OCI-M1 (cell line): ENCODE measurements around the gene PARD3B.

Source experiments
- DNase-seq: peaks from one replicate; lab custom pipeline; 2025; lab: John Stamatoyannopoulos, UW

Gene PARD3B

DNA sequence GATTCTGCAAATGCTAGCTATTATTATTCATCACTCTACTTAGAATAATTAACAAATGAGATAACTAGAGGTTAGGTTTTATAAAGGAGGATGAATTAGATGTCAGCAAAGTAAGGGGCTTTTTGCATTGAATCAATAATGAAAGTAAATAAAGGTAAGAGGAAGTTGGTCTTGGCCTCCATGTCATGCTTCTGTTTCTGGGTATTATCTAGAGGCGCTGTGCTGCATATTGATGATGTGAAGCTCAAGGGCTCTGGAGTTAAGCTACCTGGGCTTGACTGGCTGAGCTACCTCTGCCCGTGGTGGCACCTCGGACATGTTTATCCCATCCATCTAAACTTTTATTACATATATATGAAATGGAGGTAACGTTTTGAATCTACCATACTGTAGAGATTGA lies 350.9 kb downstream of the PARD3B start:
- DNase-seq = peak; percentile 51

DNA sequence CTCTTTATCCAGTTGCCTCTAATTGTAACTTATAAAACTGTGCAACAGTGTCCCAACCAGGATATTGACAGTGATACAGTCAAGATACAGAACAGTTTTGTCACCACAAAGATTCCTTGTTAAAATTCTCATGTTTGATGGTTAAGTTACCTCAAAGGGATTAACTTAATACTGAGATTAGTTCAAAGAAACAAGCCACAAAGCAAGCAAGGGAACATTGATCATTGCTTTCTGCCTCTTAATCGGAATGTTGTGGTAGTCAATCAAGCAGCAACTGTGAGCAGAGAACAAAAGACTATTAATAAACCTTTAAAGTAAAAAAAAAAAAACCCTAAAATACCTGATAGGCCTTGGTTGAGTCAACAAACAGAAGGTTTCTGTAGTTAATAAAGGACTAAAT lies 352.3 kb downstream of the PARD3B start:
- no peak for DNase-seq

DNA sequence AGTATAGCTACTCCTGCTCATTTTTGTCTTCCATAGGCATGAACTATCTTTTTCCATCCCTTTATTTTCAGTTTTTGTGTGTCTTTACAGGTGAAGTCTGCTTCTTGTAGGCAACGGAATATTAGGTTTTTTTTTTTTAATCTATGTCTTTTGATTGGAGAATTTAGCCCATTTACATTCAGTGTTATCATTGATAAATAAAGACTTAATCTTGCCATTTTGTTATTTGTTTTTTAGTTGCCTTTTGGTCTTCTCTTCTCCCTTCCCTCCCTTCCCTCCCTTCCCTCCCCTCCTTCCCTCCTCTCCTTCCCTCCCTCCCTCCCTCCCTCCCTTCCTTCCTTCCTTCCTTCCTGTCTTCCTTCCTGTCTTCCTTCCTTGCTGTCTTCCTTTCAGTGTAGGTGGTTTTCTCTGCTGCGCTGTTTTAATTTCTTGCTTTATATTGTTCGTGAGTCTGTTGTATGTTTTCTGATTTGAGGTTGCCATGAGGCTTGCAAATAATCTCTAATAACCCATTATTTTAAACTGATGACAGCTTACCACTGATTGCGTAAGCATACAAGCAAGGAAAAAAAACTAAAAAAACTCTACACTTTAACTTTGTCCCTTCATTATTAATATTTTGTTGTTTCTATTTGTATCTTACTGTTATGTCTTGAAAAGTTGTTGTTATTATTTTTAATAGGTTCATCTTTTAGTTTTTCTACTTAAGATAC lies 353.8 kb downstream of the PARD3B start:
- DNase-seq = no peak

DNA sequence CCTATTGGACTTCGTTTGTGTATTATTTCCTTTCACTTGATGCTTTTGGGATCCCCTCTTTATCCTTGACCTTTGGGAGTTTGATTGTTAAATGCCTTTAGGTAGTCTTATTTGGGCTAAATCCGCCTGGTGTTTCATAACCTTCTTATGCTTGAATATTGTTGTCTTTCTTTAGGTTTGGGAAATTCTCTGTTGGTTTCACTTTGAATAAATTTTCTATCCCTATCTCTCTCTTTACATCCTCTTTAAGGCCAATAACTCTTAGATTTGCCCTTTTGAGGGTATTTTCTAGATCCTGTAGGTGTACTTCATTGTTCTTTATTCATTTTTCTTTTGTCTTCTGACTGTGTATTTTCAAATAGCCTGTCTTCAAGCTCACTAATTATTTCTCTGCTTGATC lies 354.7 kb downstream of the PARD3B start:
- DNase-seq = no peak

DNA sequence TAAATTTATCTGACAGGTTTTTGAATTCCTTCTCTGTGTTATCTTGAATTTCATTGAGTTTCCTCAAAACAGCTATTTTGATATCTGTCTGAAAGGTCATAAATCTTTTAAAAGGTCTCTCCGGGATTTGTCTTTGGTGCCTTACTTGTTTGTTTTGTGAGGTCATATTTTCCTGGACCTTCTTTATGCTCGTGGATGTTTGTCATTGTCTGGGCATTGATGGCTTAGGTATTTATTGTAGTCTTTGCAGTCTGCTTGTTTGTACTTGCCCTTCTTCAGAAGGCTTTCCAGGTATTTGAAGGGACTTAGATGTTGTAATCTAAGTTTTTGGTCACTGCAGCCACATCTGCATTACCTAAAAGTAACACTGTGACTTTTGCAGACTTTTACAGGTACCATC lies 355.2 kb downstream of the PARD3B start:
- no peak for DNase-seq

DNA sequence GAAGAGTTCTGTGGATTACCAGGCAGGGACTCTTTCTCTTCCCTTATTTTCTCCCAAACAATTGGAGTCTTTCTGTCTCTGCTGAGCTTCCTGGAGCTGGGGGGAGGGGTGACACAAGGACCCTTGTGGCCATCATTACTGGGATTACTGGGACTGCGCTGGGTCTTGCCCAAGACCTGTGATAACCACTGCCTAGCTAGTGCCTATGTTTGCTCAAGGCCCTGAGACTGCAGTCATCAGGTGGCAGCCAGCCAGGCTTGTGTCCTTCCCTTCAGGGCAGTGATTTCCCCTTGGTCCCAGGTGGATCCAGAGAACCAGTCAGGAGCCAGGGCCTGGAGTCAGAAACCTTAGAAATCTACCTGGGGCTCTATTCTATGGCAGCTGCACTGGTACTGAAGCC lies 355.6 kb downstream of the PARD3B start:
- DNase-seq = no peak

DNA sequence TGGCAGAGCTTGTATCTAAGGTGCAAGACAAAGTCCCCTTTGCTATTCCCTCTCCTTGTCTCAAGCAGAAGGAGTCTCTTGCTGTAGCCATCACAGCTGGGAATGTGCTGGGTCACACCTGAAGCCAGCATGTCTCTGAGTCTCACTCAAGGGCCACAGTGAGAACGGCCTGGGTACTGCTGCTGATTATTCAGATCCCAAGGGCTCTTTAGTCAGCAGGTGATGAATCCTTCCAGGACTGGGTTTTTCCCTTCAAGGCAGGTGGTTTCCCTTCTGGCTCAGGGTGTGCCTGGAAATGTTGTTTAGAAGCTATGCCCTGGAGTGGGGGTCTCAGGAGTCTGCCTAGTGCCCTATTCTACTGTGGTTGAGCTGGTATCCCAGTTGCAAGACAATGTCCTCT lies 356.3 kb downstream of the PARD3B start:
- DNase-seq = no peak

DNA sequence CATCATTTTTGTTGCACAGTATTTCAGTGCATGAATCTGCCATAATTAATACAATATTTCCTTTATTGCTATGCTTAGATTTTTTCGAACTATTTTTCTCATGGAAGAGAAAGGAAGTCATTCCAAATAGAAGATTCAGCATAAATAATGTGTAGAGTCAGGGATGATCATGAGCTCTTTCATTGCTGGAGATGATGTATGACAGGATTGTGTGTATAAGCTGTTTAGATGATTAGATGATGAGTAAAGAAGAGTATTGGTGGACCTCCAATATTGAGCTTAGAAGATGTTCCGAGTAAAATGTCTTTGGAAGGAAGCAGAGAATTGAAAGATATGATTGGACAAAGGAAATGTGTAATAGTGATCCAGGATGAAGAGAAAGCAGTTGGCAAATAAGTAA lies 364.5 kb downstream of the PARD3B start:
- DNase-seq = no peak

DNA sequence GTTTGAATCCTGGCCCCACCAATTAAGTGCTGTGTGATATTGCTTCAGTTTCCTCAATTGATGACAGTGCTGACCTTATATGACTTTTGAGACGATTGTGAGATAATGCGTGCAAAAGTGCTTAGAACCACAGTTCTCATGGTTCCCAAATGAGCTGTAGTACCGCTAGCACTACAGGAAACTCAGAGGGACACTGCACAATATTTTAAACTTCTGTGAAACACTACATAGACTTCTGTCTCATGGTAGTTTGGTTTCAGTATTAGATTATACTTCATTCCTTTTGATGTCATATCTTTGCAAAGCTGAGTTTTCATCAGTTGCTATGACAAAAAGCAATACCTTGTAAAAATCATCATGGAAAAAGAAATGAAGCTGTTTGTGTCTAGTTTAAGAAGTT lies 368.0 kb downstream of the PARD3B start:
- peak; percentile 25 for DNase-seq

DNA sequence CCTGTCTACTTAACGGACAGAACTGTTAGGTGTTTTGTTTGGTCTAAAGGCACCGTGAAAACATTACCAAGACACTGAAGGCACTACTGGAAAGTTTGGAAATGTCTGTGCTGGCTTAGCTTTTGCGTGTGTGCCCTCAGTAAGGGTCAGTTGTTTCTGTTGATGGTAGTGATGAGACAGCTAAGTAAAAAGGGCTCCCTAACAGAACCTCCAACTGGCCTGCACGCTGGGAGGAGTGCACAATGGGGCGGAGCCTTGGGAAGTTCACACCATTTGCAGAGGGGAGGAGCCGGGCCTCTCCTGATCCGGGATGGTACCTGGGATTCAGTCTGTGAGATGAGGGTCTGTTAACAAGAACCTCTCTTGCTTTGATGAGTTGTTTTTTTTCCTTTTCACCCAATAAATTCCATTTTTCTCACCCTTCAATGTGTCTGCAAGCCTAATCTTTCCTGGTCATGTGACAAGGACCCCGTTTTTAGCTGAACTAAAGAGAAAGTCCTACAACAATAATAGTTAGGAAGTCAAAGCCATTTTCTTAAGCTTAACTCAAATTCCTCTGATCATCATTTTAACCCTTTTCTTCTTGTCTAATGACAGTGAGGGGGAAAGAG lies 368.7 kb downstream of the PARD3B start:
- peak; percentile 69 for DNase-seq

DNA sequence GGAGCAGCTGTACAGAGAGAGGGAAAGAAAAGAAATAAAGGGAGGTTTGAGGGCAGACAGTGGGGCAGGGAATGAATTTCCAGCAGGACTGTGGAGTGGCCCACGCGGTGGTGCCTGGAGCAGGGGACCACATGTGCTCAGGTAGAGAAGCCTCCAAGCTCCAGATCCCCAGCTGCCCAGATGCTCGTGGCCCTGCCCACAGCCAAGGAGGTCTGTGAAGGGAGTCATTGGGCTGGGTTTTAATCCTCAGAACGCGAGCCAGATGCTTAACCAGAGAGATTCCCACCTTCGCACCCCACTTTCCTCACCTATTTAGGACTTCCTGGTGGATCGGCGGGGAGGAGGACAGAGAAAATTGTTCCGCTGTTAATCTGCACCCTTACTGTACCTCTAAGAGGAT lies 369.4 kb downstream of the PARD3B start:
- no peak for DNase-seq

DNA sequence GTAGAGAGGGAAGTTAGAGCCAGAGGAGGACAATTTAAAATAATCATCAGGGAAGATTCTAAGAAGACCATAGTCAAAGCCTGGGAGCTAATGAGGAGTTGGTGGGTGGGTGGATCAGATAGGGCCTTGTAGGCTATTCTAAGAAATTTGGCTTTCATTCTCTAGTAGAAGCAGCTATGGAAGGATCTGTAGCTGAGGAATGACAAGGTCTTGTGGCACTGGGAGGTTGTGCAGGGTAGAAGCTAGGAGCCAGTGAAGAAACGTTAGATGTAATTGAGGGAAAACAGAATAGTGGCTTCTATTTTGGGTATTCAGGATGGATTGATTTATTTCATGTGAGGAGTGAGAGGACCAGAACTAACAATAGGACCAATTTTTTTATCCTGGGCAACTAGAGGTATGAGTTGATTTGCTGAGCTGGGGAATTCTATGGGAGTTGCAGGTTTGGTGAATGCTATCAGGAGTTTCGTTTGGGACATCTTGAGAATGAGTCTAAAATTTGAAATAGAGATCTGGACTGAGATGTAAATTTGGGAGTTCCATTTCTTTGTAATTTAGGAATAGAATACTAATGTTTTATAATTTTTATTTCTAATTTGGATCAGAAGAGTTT lies 371.9 kb downstream of the PARD3B start:
- peak; percentile 81 for DNase-seq

DNA sequence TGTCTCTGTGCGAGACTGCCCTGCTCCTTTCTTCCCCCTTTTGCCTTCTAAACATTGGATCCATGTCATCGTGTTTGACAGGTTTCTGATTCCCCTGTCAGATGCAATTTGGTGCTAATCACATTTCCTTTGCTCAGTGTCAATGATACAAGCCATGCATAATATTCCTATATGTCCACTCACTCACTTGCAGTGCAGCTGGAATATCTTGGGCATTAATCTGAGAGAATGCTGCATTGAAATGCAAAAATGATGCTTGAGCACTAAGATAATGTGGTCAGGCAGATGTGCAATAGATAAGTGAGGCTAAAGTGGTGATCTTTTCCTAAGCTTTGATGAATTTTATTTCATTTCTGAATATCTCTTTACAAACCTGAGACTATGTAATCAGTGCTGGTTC lies 375.5 kb downstream of the PARD3B start:
- no peak for DNase-seq

DNA sequence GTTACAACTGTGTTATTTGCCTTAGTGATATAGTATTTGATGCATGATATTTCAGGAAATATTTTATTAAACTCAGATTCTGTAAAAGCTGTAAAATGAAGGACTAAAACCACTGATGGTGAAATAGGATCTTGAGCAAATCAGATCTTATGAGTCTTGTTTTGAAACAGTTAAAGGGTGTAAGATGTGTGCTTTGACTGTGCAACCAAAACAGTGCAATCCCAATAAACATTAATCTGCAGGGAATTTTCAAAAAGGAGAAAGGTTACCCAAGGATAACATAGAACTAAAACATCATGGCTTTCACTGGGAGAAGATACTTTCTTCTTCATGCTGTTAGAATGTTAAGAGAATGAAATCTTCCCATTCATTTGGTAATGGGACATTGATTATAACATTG lies 378.7 kb downstream of the PARD3B start:
- no peak for DNase-seq

DNA sequence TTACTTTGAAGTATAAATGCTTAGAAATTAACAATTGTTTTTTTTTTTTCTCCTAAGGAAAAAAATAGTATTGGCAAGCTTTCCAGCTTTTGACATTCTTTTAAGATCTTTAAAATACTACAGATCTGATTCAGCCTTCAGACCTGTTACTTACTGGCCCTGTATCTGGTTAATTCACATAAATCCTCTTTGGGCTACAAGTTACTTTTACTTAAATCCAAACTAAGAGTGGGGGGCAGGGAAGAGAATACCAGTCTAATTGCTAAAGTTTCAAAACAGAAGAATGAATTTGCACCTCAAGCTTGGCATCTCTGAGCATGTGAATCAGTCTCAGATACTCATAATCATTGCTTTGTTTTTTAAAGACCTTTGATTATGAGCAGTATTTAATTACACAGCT lies 386.3 kb downstream of the PARD3B start:
- no peak for DNase-seq

DNA sequence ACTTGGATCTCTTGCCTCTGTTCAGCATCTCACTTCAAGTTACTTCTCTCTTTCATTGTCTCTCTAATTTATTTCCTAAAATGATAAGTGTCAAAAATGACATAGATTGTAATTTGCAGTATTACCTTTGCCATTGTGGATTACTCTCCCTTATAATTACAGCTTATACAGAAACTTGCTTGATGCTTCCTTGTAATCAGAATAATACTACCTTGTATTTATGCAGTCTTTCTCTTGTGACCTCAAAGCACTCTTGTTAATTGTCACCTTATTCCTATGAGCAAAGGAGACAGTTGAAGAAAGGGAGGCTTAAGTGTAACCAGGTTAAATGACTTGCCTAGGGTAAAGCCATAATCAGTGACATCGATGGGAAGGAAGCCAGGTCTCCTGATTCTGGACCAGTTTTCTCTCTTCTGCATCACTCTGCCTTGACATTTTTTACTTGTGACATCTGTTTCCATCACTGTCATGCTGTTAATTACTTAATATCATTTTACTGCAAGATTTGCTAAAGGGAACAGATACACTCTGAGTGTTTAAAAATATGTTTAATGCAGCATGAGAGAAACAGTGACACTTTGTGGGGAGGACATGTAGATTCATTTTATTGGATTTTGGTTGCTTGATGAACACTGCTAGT lies 388.6 kb downstream of the PARD3B start:
- no peak for DNase-seq

DNA sequence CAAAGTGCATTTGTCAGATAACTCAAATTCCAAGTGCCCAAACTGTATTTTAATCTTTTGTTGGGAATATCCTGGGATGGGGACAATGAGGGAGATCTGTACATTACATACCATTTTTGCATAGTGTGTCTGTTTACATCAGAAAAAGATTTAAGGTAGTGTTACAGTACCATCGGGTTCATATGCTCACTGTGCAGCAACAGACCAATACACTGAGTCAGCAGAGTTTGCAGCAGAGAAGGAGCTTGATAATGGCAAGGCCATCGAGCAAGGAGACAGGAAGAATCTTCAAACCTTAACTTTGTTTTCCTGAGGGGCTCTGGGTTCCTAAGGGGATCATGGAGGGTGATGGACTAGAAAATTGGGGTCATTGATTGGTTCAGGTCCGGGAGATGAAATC lies 399.7 kb downstream of the PARD3B start:
- DNase-seq = no peak

DNA sequence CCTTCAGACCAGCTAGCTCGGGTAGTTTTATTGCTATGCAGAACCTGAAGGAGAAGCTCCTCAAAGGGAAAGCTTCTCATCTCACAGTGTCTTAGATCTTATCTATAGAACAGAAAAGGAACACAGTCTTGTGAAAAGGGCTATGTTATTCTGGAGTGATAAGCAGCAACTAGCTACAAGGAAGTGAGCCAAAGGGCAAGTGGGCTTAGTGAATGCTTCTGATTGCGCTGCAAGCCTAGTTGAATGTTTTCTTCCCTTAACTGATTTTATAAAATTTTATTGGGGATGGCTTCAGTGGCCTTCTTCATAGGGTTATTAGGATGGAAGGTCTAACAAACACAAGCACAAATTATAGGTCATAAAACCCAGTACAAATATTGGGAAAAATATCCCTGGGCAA lies 400.1 kb downstream of the PARD3B start:
- DNase-seq = no peak

DNA sequence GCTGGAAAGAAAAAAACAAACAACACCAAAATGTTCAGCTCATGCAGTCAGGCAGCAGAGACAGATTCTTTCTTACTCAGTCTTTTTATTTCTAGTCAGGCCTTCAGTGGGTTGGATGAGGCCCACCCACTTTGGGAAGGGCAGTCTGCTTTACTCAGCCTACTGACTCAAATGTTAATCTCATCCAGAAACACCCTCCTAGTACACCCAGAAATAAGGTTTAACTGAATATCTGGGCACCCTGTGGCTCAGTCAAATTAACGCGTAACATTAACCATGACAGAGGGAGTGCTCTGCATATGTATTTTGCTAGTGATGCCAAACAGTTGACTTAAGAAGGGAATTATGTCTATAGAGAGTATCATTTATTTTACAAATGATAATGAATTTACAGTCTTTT lies 401.6 kb downstream of the PARD3B start:
- no peak for DNase-seq

DNA sequence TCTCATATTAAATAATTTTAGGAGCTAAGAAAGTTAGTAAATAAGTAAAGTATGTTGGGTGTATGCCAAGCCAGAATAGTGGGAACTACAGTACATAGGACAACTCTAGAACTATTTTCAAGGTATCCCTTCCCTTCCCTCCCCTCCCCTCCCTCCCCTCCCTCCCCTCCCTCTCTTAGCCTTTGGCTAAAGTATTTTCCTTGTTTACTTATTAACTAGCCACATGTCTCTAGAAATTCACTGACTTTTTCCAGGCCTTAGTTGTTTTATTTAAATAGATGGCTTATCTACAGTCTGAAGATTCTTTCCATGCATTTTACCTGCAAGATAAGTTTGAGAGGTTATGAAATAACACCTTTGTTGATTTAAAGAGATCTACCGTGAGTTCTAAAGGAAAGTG lies 402.1 kb downstream of the PARD3B start:
- no peak for DNase-seq

DNA sequence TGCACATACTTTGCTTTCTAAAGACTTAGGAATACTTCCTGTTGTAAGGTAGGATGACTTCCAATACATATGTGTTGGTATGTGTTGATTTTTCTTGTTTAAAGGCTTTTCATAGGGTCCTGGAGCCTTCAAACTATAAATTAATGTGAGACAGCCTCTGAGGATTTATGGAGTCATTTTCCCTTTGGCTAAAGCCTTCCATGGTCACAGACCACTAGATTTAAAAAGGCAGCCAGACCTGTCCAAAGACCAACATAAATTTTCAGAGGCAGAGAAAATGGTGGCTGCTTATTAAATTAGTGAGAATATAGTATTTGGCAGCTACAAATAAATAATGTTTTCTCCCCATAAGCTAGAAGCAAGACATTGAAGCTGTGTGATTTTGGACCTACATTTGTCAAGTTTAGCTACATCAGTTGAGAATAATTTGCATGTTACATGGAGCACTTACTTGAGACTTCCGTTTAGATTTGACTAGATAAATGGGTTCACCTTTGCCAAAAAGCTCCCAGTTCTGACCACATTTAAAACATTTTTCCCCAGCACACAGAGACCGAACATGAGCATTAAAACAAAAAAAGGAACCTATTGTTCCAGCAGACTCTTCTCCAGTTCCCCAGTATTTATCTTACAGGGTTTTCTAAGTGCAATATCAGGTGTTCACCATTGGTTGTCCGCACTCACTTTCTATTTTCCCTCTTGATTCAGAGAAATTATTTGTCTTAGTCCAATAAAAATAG lies 402.9 kb downstream of the PARD3B start:
- DNase-seq = no peak

DNA sequence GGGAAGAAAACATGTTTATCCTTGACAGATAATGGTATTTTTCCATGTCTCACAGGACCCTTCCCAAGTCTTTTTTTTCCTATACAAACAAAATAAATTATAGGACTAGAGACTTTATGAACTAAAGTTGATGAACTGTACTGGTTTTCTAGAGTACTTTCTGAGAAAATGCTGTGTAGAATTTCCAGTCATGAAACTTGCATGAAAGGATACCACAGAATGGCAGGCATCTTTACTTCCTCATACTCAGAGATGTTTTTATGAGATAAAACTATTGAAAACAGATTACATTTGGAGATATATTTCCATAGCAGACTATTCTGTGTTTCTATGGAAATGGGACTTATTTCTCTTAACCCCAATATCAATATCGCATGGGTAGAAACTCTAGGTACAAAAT lies 403.5 kb downstream of the PARD3B start:
- DNase-seq = peak; percentile 25
